ENCODE measurements around the gene CAMTA1. TPM values are rescaled to one million over a fixed set of nuclear protein-coding genes. Genes with fewer than 3 reads are reported as not detected.

CAMTA1 gene
- total RNA-seq, 2 donors from 2014 or later, result 100 to 102 TPM

DNA sequence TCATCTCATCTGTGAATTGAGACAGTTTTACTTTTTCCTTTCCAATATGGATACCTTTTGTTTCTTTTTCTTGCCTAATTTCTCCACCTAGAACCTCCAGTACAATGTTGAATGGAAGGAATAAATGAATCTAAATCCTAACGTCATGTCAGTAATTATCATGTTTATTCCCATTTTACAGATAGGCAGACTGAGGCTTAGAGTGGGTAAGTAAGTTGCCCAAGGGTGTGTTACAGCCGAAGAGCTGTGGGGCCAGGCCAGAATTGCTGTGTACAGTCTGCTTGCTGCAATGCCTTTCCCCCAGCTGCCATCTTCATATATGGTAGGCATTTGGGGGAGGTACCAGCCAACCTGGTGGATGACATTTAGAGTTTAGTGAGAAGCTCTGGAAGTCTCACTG is 162.7 kb downstream of the CAMTA1 start:
- no peak for DNase-seq (ENCODE audit: low spot score)
- Histone ChIP-seq H3K36me3 (no peaks in the 10 kb centered on the region), H3K4me1 (replicated peaks) (no peaks in the 10 kb centered on the region), H3K27me3 (replicated peaks; ENCODE audit: insufficient read depth) (no peaks in the 10 kb centered on the region), H3K4me3 (no peak overlapping the region), H3K9me3 (no peaks in the 10 kb centered on the region), H3K27ac (no peak overlapping the region)
- TF ChIP-seq POLR2A (IDR thresholded peaks at IDR 0.05) (no peak), POLR2AphosphoS5 (IDR thresholded peaks at IDR 0.05) (no peak)
- TF ChIP-seq, protein P1, sequence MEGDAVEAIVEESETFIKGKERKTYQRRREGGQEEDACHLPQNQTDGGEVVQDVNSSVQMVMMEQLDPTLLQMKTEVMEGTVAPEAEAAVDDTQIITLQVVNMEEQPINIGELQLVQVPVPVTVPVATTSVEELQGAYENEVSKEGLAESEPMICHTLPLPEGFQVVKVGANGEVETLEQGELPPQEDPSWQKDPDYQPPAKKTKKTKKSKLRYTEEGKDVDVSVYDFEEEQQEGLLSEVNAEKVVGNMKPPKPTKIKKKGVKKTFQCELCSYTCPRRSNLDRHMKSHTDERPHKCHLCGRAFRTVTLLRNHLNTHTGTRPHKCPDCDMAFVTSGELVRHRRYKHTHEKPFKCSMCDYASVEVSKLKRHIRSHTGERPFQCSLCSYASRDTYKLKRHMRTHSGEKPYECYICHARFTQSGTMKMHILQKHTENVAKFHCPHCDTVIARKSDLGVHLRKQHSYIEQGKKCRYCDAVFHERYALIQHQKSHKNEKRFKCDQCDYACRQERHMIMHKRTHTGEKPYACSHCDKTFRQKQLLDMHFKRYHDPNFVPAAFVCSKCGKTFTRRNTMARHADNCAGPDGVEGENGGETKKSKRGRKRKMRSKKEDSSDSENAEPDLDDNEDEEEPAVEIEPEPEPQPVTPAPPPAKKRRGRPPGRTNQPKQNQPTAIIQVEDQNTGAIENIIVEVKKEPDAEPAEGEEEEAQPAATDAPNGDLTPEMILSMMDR (IDR thresholded peaks at IDR 0.05), result no peak
- WGBS, result 83% methylated on average over 2 of the region's 2 CpGs
- intact Hi-C loops (cut with DNase I), result no loop called here

DNA sequence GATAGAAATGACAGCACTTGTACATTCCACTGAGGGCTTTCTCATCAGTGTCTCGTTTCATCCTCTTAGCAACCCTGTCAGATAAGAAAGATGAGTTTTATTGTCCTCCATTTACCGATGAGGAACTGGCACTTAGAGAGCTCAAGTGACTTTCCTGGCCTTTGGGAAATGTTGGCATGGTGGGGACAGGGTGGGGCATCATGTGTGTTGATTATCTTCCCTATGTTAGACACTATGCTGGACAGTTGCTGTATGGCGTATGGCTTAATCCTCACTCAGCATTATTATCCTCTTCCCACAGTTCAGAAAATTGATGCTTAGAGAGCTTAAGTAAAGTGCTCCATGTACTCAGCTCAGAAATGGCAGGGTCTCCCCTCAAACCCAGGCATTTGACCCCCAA is 163.2 kb downstream of the CAMTA1 start:
- H3K4me3 ChIP-seq, result no peak overlapping the region
- H3K27me3 ChIP-seq (replicated peaks; ENCODE audit: insufficient read depth), result no peaks in the 10 kb centered on the region
- no peak overlapping the region for H3K27ac ChIP-seq
- H3K36me3 ChIP-seq, result no peaks in the 10 kb centered on the region
- TF ChIP-seq, protein P1 (IDR thresholded peaks at IDR 0.05), result no peak
- TF ChIP-seq POLR2AphosphoS5 (IDR thresholded peaks at IDR 0.05) (no peak), POLR2A (IDR thresholded peaks at IDR 0.05) (no peak)
- intact Hi-C loops (cut with DNase I), result no loop called here
- DNase-seq (ENCODE audit: low spot score), result no peak
- no peaks in the 10 kb centered on the region for H3K9me3 ChIP-seq
- no peaks in the 10 kb centered on the region for H3K4me1 ChIP-seq (replicated peaks)
- WGBS, result 60% methylated on average over 3 of the region's 3 CpGs

DNA sequence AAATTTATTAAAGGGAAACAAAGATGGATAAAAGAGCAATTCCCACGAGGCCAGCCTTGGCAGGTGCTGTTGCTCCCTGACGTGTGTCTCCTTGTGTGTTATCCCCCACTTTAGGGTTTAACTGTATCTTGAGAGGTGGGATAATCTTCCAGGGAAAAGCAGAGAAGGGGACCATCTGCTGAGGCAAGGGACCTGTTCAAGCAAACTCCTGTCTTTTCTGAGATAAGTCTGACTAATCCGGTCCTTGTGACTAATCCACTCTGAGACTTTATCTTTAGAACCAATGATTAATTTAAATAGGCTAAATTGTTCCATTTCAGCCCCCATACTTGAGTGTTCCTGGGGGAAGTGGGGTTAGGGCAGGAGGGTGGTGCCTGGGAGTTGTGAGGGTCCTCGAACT is 163.6 kb downstream of the CAMTA1 start:
- TF ChIP-seq POLR2A (IDR thresholded peaks at IDR 0.05) (no peak), POLR2AphosphoS5 (IDR thresholded peaks at IDR 0.05) (no peak)
- TF ChIP-seq, protein P1 (IDR thresholded peaks at IDR 0.05), result no peak
- H3K4me3 ChIP-seq, result no peak overlapping the region
- no peak for DNase-seq (ENCODE audit: low spot score)
- no peaks in the 10 kb centered on the region for H3K36me3 ChIP-seq
- WGBS, result 84% methylated on average over 4 of the region's 4 CpGs
- H3K4me1 ChIP-seq (replicated peaks), result no peaks in the 10 kb centered on the region
- no peaks in the 10 kb centered on the region for H3K9me3 ChIP-seq
- no peaks in the 10 kb centered on the region for H3K27me3 ChIP-seq (replicated peaks; ENCODE audit: insufficient read depth)
- intact Hi-C loops (cut with DNase I), result no loop called here
- H3K27ac ChIP-seq, result no peak overlapping the region

DNA sequence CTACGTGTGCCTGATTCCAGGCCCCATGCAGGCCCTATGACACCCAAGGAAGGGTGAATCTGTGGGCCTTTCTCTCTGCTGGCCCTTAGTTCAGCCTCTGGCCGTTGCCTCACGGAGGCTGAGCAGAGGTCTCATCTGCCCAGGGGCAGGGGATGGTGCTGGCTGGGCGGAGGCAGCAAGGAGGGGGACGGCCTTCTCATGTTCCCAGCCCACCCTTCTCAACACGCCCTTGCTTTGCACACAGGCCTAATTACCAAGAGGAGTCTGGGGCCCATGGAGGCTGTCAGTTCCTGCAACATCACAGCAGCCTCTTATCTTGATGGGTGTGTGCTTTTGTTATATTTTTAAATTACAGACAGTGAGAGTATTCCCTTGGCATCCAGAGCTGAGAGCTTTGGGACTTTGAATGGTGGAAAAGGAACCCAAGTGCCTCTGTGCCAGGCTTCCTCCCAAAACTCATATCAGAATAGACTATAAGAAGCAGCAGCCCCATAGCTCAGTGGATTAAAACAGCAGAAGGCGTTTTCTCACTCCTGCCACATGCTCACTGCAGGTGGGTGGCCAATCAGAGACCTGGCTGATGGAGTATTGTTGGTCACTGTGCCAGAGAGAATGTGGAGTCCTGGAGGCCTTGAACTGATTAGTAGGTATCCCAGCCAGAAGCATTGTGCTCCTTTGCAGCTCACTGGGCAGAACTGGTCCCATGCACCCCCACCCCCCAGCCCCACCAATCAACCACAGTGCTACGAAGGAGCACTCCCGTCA is 164.9 kb downstream of the CAMTA1 start:
- Histone ChIP-seq H3K4me3 (no peak overlapping the region), H3K36me3 (no peaks in the 10 kb centered on the region), H3K4me1 (replicated peaks) (no peaks in the 10 kb centered on the region), H3K9me3 (no peaks in the 10 kb centered on the region), H3K27ac (no peak overlapping the region), H3K27me3 (replicated peaks; ENCODE audit: insufficient read depth) (no peaks in the 10 kb centered on the region)
- TF ChIP-seq POLR2A (IDR thresholded peaks at IDR 0.05), result no peak
- TF ChIP-seq, protein P1 (IDR thresholded peaks at IDR 0.05), result no peak
- TF ChIP-seq POLR2AphosphoS5 (IDR thresholded peaks at IDR 0.05), result no peak
- intact Hi-C loops (cut with DNase I), result no loop called here
- no peak for DNase-seq (ENCODE audit: low spot score)
- 95% methylated on average over 9 of the region's 9 CpGs for WGBS

DNA sequence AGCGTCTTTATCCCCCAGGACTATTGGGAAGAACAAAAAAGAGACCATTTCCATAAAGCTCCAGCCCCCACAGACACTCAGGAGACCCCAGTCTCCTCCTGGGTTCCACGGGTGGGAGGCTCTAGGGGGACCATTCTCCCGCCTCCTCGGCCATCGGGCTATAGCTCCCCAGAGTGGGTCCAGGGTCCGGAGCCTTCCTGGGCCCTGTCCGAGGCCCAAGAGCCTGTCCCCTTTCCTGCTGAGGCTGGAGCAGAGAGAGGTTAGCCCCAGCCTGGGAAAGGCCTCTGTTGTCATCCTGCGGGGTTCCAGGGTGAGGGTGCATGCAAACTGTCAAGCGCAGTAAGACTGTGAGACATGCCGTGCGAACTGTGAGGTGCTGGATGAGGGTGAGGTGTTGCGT is 166.3 kb downstream of the CAMTA1 start:
- Histone ChIP-seq H3K27ac (no peak overlapping the region), H3K4me1 (replicated peaks) (no peaks in the 10 kb centered on the region), H3K27me3 (replicated peaks; ENCODE audit: insufficient read depth) (no peaks in the 10 kb centered on the region), H3K4me3 (no peak overlapping the region), H3K36me3 (no peaks in the 10 kb centered on the region), H3K9me3 (no peaks in the 10 kb centered on the region)
- 96% methylated on average over 9 of the region's 12 CpGs for WGBS
- TF ChIP-seq, protein P1 (IDR thresholded peaks at IDR 0.05), result no peak
- TF ChIP-seq POLR2A (IDR thresholded peaks at IDR 0.05), result no peak
- no peak for TF ChIP-seq POLR2AphosphoS5 (IDR thresholded peaks at IDR 0.05)
- intact Hi-C loops (cut with DNase I), result no loop called here
- DNase-seq (ENCODE audit: low spot score), result no peak

All from prostate gland (tissue), 2 donors.